ENCODE measurements around the gene BOC. TPM values are rescaled to one million over a fixed set of nuclear protein-coding genes. Genes with fewer than 3 reads are reported as not detected.

The BOC gene
- total and polyA plus RNA-seq, 7 experiments from 2014 or later: 0.98 TPM; not detected in 6

DNA sequence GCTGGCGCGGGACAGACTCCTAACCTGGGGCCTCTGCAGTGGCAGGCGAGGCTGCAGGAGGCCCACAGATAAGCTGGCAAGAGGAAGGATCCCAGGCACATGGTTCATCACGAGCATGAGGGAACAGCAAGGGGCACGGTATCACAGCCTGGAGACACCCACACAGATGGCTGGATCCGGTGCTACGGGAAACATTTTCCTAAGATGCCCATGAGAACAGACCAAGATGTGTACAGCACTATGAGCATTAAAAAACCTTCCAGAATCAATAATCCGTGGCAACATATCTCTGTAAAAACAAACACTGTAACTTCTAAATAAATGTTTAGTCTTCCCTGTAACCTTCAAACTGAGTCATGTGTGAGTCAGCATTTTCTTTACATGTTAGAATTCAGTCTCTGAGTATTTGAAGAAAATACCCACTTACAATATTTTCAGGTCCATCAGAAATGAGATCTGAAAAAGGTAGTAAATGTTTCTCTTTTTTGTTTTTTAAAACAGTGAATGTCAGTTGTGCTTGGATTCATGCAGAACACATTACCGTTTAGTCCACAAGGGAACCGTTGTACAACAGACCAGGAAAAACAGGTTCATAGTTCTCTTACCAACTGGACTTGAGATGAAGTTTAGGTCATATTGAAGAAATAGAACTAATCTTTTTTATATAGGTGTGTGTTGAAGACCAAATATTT, 75.9 kb downstream of the BOC start:
- intact Hi-C loops (cut with micrococcal nuclease): loop anchor here (2.0 to 10.0 kb wide), 3 partner anchors 552 to 995 kb away; partner anchors contain the start of gene SLC9C1 (in 1 of the 2)
- no peaks in the 10 kb centered on the region for H3K27me3 Mint-ChIP-seq
- ATAC-seq (no peak), DNase-seq (no peak)
- no peak overlapping the region for H3K4me3 Mint-ChIP-seq
- no peaks in the 10 kb centered on the region for H3K4me1 ChIP-seq (ENCODE audit: control insufficient read depth in 2 of 2, insufficient read depth in 2 of 2, low read length in 2 of 2)
- no peak overlapping the region for H3K27ac Mint-ChIP-seq
- H3K27ac ChIP-seq (ENCODE audit: low read depth, low read length): no peak overlapping the region
- no peaks in the 10 kb centered on the region for H3K27me3 ChIP-seq (ENCODE audit: control insufficient read depth in 2 of 2, insufficient read depth in 2 of 2, low read length in 2 of 2)
- CTCF ChIA-PET: interaction anchor here (0.6 to 3.5 kb wide), 6 partner anchors 253 to 705 kb away, joined by 3 to 31 read pairs (median 5); no protein-coding TSS in a partner anchor
- no peaks in the 10 kb centered on the region for H3K9me3 Mint-ChIP-seq
- H3K36me3 ChIP-seq (ENCODE audit: control insufficient read depth in 2 of 3, insufficient read depth in 3 of 3, low read length in 3 of 3): no peaks in the 10 kb centered on the region
- H3K4me1 Mint-ChIP-seq: peaks cover 0 to 4% (median 0%) of the 10 kb centered on the region in 7 donors
- POLR2A ChIA-PET: no interaction called here
- H3K4me3 ChIP-seq (ENCODE audit: low read length): no peak overlapping the region
- H3K9me3 ChIP-seq (ENCODE audit: control insufficient read depth in 2 of 3, low read length in 3 of 3): no peaks in the 10 kb centered on the region
- no peaks in the 10 kb centered on the region for H3K36me3 Mint-ChIP-seq

DNA sequence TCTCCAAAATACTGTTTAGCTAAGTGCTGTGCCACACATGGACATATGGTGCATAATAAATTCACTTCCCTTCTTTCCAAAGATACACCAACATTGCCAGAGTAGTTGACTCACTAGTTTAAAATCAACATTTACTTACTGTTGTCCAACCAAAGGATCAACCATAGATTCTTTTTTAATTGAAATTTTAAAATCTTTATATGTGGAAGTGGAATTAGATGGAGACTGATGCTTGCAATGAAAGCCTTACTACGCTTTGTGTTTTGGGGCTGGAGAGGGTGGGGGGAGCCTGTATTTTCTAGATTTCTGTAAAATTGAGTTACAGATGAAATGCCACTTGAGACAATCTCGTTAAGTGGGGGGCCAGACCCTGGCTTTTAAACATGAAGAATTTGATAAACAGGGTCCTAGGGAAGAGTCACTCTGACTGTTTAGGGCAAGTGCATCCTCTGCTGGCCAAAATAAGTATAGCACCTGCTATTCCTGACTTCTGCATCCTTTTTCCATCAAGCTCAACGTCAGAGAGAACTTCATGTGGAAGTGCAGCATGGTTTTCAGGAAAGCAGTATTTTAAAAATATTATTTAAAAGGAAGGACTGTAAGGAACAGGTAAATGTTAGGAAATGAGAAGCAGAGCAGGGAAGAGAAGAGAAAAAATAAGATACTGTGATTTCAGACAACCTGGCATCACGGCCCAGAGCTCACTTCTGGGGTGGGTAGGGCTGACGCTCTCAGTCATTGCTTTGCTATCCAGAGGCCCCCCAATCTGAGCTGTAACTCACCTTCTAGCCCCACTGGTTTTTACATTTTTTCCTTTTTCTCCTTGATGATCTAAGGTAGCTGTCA, 76.7 kb downstream of the BOC start:
- DNase-seq (peak in 6 of 9 donors; percentile 9 to 57 (median 40)), ATAC-seq (peak; percentile 60)
- Histone ChIP-seq H3K4me3 (ENCODE audit: low read length) (no peak overlapping the region), H3K36me3 (ENCODE audit: control insufficient read depth in 2 of 3, insufficient read depth in 3 of 3, low read length in 3 of 3) (no peaks in the 10 kb centered on the region), H3K27me3 (ENCODE audit: control insufficient read depth in 2 of 2, insufficient read depth in 2 of 2, low read length in 2 of 2) (no peaks in the 10 kb centered on the region), H3K27ac (ENCODE audit: low read depth, low read length) (no peak overlapping the region), H3K4me1 (ENCODE audit: control insufficient read depth in 2 of 2, insufficient read depth in 2 of 2, low read length in 2 of 2) (no peaks in the 10 kb centered on the region), H3K9me3 (ENCODE audit: control insufficient read depth in 2 of 3, low read length in 3 of 3) (no peaks in the 10 kb centered on the region)
- Mint-ChIP-seq H3K36me3 (no peaks in the 10 kb centered on the region), H3K4me1 (peaks cover 0 to 4% (median 0%) of the 10 kb centered on the region in 7 donors), H3K27ac (no peak overlapping the region), H3K4me3 (no peak overlapping the region), H3K9me3 (no peaks in the 10 kb centered on the region), H3K27me3 (no peaks in the 10 kb centered on the region)
- ChIA-PET POLR2A (interaction anchor here (0.8 to 1.5 kb wide), 2 partner anchors 236 to 705 kb away, joined by 3 read pairs; no protein-coding TSS in a partner anchor), CTCF (interaction anchor here (0.6 to 3.5 kb wide), 20 partner anchors 16 to 845 kb away, joined by 3 to 31 read pairs (median 4); no protein-coding TSS in a partner anchor)
- intact Hi-C loops (cut with micrococcal nuclease): loop anchor here (1.0 to 10.0 kb wide), 11 partner anchors 152 to 996 kb away; partner anchors contain the start of gene SLC9C1 (in 1 of the 2)

DNA sequence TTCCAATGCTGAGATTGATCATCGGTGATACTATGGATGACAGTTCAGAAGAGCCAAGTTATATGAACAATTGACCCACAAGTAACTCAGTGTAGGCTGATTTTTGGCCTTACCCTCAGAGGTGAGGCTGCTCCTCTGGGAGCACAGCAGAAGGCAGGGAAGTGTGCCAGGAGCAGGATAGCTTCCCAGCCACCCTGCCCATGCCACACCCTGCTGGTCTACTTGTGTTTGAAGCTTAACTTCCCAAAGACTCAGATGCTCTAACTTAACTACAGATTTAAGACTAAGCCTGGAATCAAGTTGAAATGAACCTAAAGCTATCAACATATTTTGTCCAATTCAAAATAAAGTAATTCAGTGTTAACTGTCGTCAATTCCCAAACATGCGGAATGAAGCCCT, 77.5 kb downstream of the BOC start:
- POLR2A ChIA-PET: interaction anchor here (0.8 to 1.5 kb wide), 2 partner anchors 237 to 706 kb away, joined by 3 read pairs; no protein-coding TSS in a partner anchor
- Histone ChIP-seq H3K9me3 (ENCODE audit: control insufficient read depth in 2 of 3, low read length in 3 of 3) (no peaks in the 10 kb centered on the region), H3K27me3 (ENCODE audit: control insufficient read depth in 2 of 2, insufficient read depth in 2 of 2, low read length in 2 of 2) (no peaks in the 10 kb centered on the region), H3K4me1 (ENCODE audit: control insufficient read depth in 2 of 2, insufficient read depth in 2 of 2, low read length in 2 of 2) (no peaks in the 10 kb centered on the region), H3K4me3 (ENCODE audit: low read length) (no peak overlapping the region), H3K27ac (ENCODE audit: low read depth, low read length) (no peak overlapping the region), H3K36me3 (ENCODE audit: control insufficient read depth in 2 of 3, insufficient read depth in 3 of 3, low read length in 3 of 3) (no peaks in the 10 kb centered on the region)
- Mint-ChIP-seq H3K36me3 (peaks cover 0 to under 1% (median 0%) of the 10 kb centered on the region in 5 donors), H3K4me1 (peaks cover 0 to 4% (median 0%) of the 10 kb centered on the region in 7 donors), H3K4me3 (no peak overlapping the region), H3K27ac (no peak overlapping the region), H3K27me3 (no peaks in the 10 kb centered on the region), H3K9me3 (no peaks in the 10 kb centered on the region)
- ATAC-seq (no peak), DNase-seq (no peak)
- intact Hi-C loops (cut with micrococcal nuclease): loop anchor here (1.0 to 10.0 kb wide), 10 partner anchors 153 to 997 kb away; partner anchors contain the start of gene SLC9C1 (in 1 of the 2)
- CTCF ChIA-PET: interaction anchor here (0.7 to 3.5 kb wide), 16 partner anchors 15 to 846 kb away, joined by 3 to 31 read pairs (median 4); no protein-coding TSS in a partner anchor

DNA sequence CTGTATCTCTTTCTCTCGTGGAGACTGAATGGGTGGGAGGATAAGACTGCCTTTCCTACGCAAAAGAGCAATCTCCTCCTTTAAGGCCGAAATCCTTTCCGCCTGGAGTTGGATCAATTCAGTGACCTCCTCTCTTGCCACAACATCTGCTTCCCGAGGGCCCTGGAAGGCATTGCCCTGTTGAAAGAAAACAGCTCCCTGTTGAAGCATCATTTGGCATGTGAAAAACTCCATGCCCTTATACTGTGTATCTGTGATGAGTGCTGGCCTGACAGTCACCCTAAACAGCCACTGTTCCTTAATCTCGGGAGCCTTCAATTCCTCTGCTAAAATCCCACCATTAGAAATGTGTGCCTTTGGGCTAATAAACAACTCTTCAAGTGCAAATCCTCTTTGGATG, 80.2 kb downstream of the BOC start:
- no peak overlapping the region for H3K4me3 Mint-ChIP-seq
- DNase-seq (no peak), ATAC-seq (no peak)
- H3K27me3 Mint-ChIP-seq: no peaks in the 10 kb centered on the region
- POLR2A ChIA-PET: no interaction called here
- no peak overlapping the region for H3K4me3 ChIP-seq (ENCODE audit: low read length)
- peaks cover 0 to 11% (median 0%) of the 10 kb centered on the region in 5 donors for H3K36me3 Mint-ChIP-seq
- H3K27me3 ChIP-seq (ENCODE audit: control insufficient read depth in 2 of 2, insufficient read depth in 2 of 2, low read length in 2 of 2): no peaks in the 10 kb centered on the region
- H3K9me3 Mint-ChIP-seq: peaks cover 0 to 2% (median 0%) of the 10 kb centered on the region in 11 donors
- peaks cover 0 to 4% (median 0%) of the 10 kb centered on the region in 7 donors for H3K4me1 Mint-ChIP-seq
- intact Hi-C loops (cut with micrococcal nuclease): no loop called here
- no peaks in the 10 kb centered on the region for H3K4me1 ChIP-seq (ENCODE audit: control insufficient read depth in 2 of 2, insufficient read depth in 2 of 2, low read length in 2 of 2)
- H3K9me3 ChIP-seq (ENCODE audit: control insufficient read depth in 2 of 3, low read length in 3 of 3): no peaks in the 10 kb centered on the region
- H3K27ac Mint-ChIP-seq: peak overlapping the region in 1 of 9 donors; percentile 6
- H3K27ac ChIP-seq (ENCODE audit: low read depth, low read length): no peak overlapping the region
- H3K36me3 ChIP-seq (ENCODE audit: control insufficient read depth in 2 of 3, insufficient read depth in 3 of 3, low read length in 3 of 3): no peaks in the 10 kb centered on the region
- CTCF ChIA-PET: interaction anchor here (0.6 to 1.5 kb wide), 5 partner anchors 164 to 648 kb away, joined by 3 to 4 read pairs (median 3); no protein-coding TSS in a partner anchor

DNA sequence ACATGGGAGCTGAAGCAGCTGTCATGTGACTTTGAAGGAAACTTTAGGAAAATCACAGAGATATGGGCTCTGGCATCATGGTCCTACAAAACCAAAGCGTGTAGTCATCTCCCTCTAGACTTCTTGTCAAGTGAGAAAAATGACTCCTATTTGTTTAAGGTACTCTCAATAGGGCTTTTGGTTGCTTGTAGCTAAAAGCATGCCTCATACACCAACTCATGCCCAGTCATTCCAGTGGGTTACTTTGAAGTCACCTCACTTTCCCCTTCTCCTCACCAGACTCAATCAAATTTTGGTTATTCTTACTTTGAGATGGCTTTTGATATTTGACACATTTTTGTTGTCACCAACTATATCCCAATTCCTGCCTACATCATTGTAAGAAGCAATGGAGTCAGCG, 81.6 kb downstream of the BOC start:
- Histone ChIP-seq H3K27me3 (ENCODE audit: control insufficient read depth in 2 of 2, insufficient read depth in 2 of 2, low read length in 2 of 2) (no peaks in the 10 kb centered on the region), H3K9me3 (ENCODE audit: control insufficient read depth in 2 of 3, low read length in 3 of 3) (no peaks in the 10 kb centered on the region), H3K4me1 (ENCODE audit: control insufficient read depth in 2 of 2, insufficient read depth in 2 of 2, low read length in 2 of 2) (no peaks in the 10 kb centered on the region), H3K36me3 (ENCODE audit: control insufficient read depth in 2 of 3, insufficient read depth in 3 of 3, low read length in 3 of 3) (no peaks in the 10 kb centered on the region), H3K27ac (ENCODE audit: low read depth, low read length) (no peak overlapping the region), H3K4me3 (ENCODE audit: low read length) (no peak overlapping the region)
- no peak for ATAC-seq
- Mint-ChIP-seq H3K27me3 (no peaks in the 10 kb centered on the region), H3K36me3 (peaks cover 0 to 18% (median 9%) of the 10 kb centered on the region in 5 donors), H3K27ac (no peak overlapping the region), H3K4me1 (no peaks in the 10 kb centered on the region), H3K4me3 (no peak overlapping the region), H3K9me3 (peaks cover 0 to 4% (median 0%) of the 10 kb centered on the region in 11 donors)
- CTCF ChIA-PET: interaction anchor here (1.5 kb wide), 1 partner anchor 650 kb away, joined by 4 read pairs; no protein-coding TSS in a partner anchor
- no peak for DNase-seq
- intact Hi-C loops (cut with micrococcal nuclease): no loop called here
- POLR2A ChIA-PET: no interaction called here

DNA sequence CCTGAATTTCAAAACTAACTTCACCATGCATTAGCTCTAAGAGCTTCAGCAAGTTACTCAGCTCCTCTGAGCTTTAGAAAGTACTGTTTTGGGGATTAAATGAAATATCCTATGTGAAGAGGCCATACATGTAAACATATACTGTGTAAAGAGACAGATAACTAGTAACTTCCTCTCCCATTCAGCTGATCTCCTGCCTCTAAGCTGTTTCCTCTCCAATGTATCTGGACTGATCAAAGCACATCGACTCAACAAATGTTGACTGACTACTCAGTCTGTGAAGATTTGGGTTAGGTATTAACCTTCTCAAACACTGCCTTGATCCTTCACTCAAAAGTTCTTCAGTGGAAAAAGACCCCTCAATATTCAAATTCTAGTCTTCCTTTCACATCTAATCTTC, 82.0 kb downstream of the BOC start:
- no peaks in the 10 kb centered on the region for H3K9me3 ChIP-seq (ENCODE audit: control insufficient read depth in 2 of 3, low read length in 3 of 3)
- no peaks in the 10 kb centered on the region for H3K4me1 Mint-ChIP-seq
- ChIA-PET POLR2A (no interaction called here), CTCF (interaction anchor here (1.5 kb wide), 1 partner anchor 650 kb away, joined by 4 read pairs; no protein-coding TSS in a partner anchor)
- H3K4me1 ChIP-seq (ENCODE audit: control insufficient read depth in 2 of 2, insufficient read depth in 2 of 2, low read length in 2 of 2): no peaks in the 10 kb centered on the region
- no peaks in the 10 kb centered on the region for H3K36me3 ChIP-seq (ENCODE audit: control insufficient read depth in 2 of 3, insufficient read depth in 3 of 3, low read length in 3 of 3)
- peaks cover 0 to 21% (median 11%) of the 10 kb centered on the region in 5 donors for H3K36me3 Mint-ChIP-seq
- intact Hi-C loops (cut with micrococcal nuclease): no loop called here
- DNase-seq (no peak), ATAC-seq (no peak)
- H3K27ac Mint-ChIP-seq: no peak overlapping the region
- H3K4me3 ChIP-seq (ENCODE audit: low read length): no peak overlapping the region
- H3K27me3 Mint-ChIP-seq: no peaks in the 10 kb centered on the region
- no peak overlapping the region for H3K27ac ChIP-seq (ENCODE audit: low read depth, low read length)
- H3K9me3 Mint-ChIP-seq: peaks cover 0 to 4% (median 0%) of the 10 kb centered on the region in 11 donors
- H3K4me3 Mint-ChIP-seq: no peak overlapping the region
- no peaks in the 10 kb centered on the region for H3K27me3 ChIP-seq (ENCODE audit: control insufficient read depth in 2 of 2, insufficient read depth in 2 of 2, low read length in 2 of 2)

Measured in naive thymus-derived CD4-positive, alpha-beta T cell (primary cell).